Keratinocyte (primary cell): ENCODE measurements around the gene IP6K2. TPM values are rescaled to one million over a fixed set of nuclear protein-coding genes. Genes with fewer than 3 reads are reported as not detected.

Source experiments
- DNase-seq: peaks from one replicate; pipeline ENCODE4 v3.0.0-alpha.2; 2011; ENCODE audit warnings: low read depth, missing footprints, low spot score
- FAIRE-seq: peaks from 2 replicates; lab custom pipeline; 2011; peaks lifted over from hg19 to GRCh38; lab: Jason Lieb, UNC
- H2AFZ ChIP-seq: 2 replicates; pipeline ENCODE4 v1.6.0; 2012; ENCODE audit warnings: low read length, control low read depth, inconsistent platforms; ENCODE audit not compliant: control insufficient read depth
- H3K27ac ChIP-seq: 2 replicates; pipeline ENCODE4 v1.5.1; 2011; ENCODE audit warnings: low read length; ENCODE audit not compliant: control insufficient read depth, insufficient read depth
- H3K27me3 ChIP-seq: 3 replicates; pipeline ENCODE4 v1.6.0; 2011; ENCODE audit warnings: low read length; ENCODE audit not compliant: control insufficient read depth, insufficient read depth; ENCODE audit errors: extremely low read depth
- H3K36me3 ChIP-seq, 2 experiments: 2 replicates in 1 of 2; 3 replicates in 1 of 2; pipeline ENCODE4 v1.5.1; 2011; ENCODE audit warnings: low read length in 2 of 2, mild to moderate bottlenecking in 1 of 2; ENCODE audit not compliant: control insufficient read depth in 2 of 2, insufficient read depth in 2 of 2; ENCODE audit errors: extremely low read depth in 1 of 2
- H3K4me1 ChIP-seq: 3 replicates; pipeline ENCODE4 v1.5.1; 2011; ENCODE audit warnings: low read length; ENCODE audit not compliant: control insufficient read depth, insufficient read depth; ENCODE audit errors: extremely low read depth
- H3K4me2 ChIP-seq: 3 replicates; pipeline ENCODE4 v1.6.0; 2011; ENCODE audit warnings: low read depth, low read length; ENCODE audit not compliant: control insufficient read depth, insufficient read depth; ENCODE audit errors: extremely low read depth
- H3K4me3 ChIP-seq, 3 experiments: fragments of 200-600 bp in 1 of 3; sonication (generic) in 1 of 3; 2 replicates in 2 of 3; 3 replicates in 1 of 3; pipeline ENCODE4 v1.5.1; 2011 to 2016; ENCODE audit warnings: low read length in 3 of 3, mild to moderate bottlenecking in 3 of 3, control low read depth in 2 of 3, inconsistent platforms in 1 of 3, low read depth in 1 of 3, mixed read lengths in 1 of 3, mixed run types in 1 of 3, moderate library complexity in 1 of 3; ENCODE audit not compliant: control insufficient read depth in 2 of 3, insufficient read depth in 2 of 3; ENCODE audit errors: extremely low read depth in 1 of 3
- H3K79me2 ChIP-seq: 2 replicates; pipeline ENCODE4 v1.6.0; 2012; ENCODE audit warnings: low read length; ENCODE audit not compliant: control insufficient read depth, insufficient read depth
- H3K9ac ChIP-seq: 3 replicates; pipeline ENCODE4 v1.6.0; 2011; ENCODE audit warnings: low read length; ENCODE audit not compliant: control insufficient read depth, insufficient read depth; ENCODE audit errors: extremely low read depth
- H3K9me1 ChIP-seq: 3 replicates; pipeline ENCODE4 v1.6.0; 2011; ENCODE audit warnings: low read length; ENCODE audit not compliant: control insufficient read depth, insufficient read depth; ENCODE audit errors: extremely low read depth
- H3K9me3 ChIP-seq: 2 replicates; pipeline ENCODE4 v1.5.1; 2012; ENCODE audit warnings: low read depth, low read length; ENCODE audit not compliant: control insufficient read depth
- H4K20me1 ChIP-seq: 3 replicates; pipeline ENCODE4 v1.6.0; 2011; ENCODE audit warnings: low read length; ENCODE audit not compliant: control insufficient read depth, insufficient read depth; ENCODE audit errors: extremely low read depth
- CTCF ChIP-seq, 3 experiments: IDR thresholded peaks in 1 of 3; conservative IDR thresholded peaks in 1 of 3; optimal IDR thresholded peaks in 1 of 3; 2 replicates in 2 of 3; 3 replicates in 1 of 3; pipeline versions ENCODE3 to v1.5.1; 2011; ENCODE audit warnings: low read length in 3 of 3, mild to moderate bottlenecking in 3 of 3, moderate library complexity in 2 of 3, control low read depth in 1 of 3, inconsistent platforms in 1 of 3; ENCODE audit not compliant: insufficient read depth in 2 of 3; ENCODE audit errors: extremely low read depth in 1 of 3
- EZH2 ChIP-seq: IDR thresholded peaks from one replicate; pipeline ENCODE4 v1.6.1; 2012; ENCODE audit warnings: inconsistent platforms, mild to moderate bottlenecking, low read length, moderate library complexity
- dilution Hi-C: fragments of 300-500 bp; cut with MboI; formaldehyde crosslinking; loops from one replicate; pipeline ENCODE4 v1.7.0; 2020; ENCODE audit warnings: low sequenced_read_pairs; ENCODE audit not compliant: extremely low pct_ligation_motif_present
- polyA plus RNA-seq, 5 experiments: library from polyadenylated mRNA; depleted of rRNA in 3 of 5; stranded (reverse) in 3 of 5; stranded (forward) in 1 of 5; unstranded in 1 of 5; fragments of >200 nt; gene quantifications; 1 replicate in 1 of 5; 2 replicates in 3 of 5; 3 replicates in 1 of 5; pipeline versions ENCODE4 v1.2.1 to v1.2.3, GENCODE V29; 2011 to 2012; ENCODE audit warnings: missing spikeins in 2 of 5, low read depth in 1 of 5, low replicate concordance in 1 of 5

IP6K2 gene
- polyA plus RNA-seq, 1 donor (not counting 4 experiments of a cell fraction or from before 2014, with no cell fraction given) = 110 TPM

DNA sequence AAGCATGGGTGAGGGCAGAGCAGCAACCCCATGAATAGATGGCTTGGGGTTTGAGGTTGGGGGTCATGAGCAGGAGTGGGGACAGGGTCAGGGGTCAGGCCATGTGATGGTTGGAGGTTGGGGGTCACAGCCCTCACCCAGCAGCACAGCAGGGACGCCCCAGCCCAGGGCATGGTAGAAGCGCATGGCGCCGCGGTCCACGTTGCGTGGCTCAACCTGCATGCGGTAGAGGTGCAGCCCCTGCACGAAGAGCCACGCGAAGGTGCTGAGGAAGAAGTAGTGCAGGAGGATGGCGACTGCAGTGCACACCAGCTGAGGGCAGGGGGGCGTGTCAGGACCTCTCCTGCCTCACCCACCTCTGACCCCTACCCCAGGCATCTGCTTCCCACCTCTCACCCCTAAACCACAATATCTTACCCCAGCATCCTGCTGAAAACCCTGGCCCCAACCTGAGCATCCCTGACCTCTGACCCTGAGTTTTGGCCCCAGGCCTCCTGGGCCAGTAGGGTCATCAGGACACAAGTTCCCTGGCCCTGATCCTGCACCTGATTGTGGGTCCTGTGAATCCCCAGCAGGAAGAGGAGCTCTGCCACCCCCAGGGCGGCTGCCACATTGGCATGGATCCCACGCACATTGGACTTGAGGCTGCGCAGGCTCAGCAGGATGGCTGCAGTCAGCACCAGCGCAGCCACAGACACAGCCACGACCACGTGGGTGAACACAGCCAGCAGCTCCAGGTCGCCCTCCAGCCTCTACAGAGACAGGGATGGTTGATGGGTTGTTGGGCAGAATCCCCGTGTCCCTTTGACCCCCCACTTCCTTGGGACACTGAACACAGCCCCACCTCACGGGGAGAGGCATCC lies 71.9 kb downstream of the IP6K2 start:
- Histone ChIP-seq H3K79me2 (no peaks in the 10 kb centered on the region), H4K20me1 (no peaks in the 10 kb centered on the region), H3K4me3 (no peak overlapping the region), H2AFZ (no peak overlapping the region), H3K9me3 (no peaks in the 10 kb centered on the region), H3K4me1 (no peaks in the 10 kb centered on the region), H3K9ac (no peak overlapping the region), H3K27me3 (peaks cover 4% of the 10 kb centered on the region), H3K27ac (no peak overlapping the region), H3K36me3 (no peaks in the 10 kb centered on the region), H3K9me1 (no peaks in the 10 kb centered on the region), H3K4me2 (no peak overlapping the region)
- dilution Hi-C loops = no loop called here
- TF ChIP-seq CTCF (optimal IDR thresholded peaks at IDR 0.05 in 1 of 3, IDR thresholded peaks at IDR 0.05 in 1 of 3, conservative IDR thresholded peaks at IDR 0.05 in 1 of 3; ENCODE audit: extremely low read depth in 1 of 3, insufficient read depth in 2 of 3, low read length in 3 of 3) (no peak), EZH2 (no peak)
- FAIRE-seq = no peak
- no peak for DNase-seq

DNA sequence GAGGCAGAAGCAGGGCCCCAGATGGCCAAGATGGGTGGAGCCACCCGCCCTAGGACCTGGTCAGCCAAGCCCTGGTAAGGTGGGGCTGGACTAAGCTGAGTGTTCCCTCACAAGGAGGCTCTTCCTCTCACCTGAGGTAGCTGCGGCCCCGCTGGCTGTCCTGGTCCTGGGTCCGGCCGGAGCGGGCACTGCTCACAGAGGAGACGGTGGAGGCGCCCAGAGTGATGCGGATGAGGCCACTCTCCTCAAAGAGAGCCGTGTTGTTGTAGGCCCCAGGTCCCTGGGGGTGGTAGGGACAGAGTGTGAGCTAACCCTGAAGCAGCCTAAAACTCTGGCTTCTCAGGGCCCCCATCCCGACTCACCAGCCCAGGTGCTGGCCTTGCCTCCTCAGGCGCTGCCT lies 74.4 kb downstream of the IP6K2 start:
- H3K9me3 ChIP-seq = no peaks in the 10 kb centered on the region
- no peak for FAIRE-seq

More for the DNA sequence above, 74.4 kb downstream of the IP6K2 start:
- Histone ChIP-seq H3K4me1 (no peaks in the 10 kb centered on the region), H3K36me3 (no peaks in the 10 kb centered on the region), H3K9me1 (no peaks in the 10 kb centered on the region), H3K9ac (no peak overlapping the region), H3K27me3 (peaks cover 4% of the 10 kb centered on the region), H3K4me2 (no peak overlapping the region), H3K27ac (no peak overlapping the region), H3K4me3 (no peak overlapping the region), H3K79me2 (no peaks in the 10 kb centered on the region), H2AFZ (no peak overlapping the region), H4K20me1 (no peaks in the 10 kb centered on the region)
- no peak for DNase-seq
- no peak for TF ChIP-seq CTCF (optimal IDR thresholded peaks at IDR 0.05 in 1 of 3, IDR thresholded peaks at IDR 0.05 in 1 of 3, conservative IDR thresholded peaks at IDR 0.05 in 1 of 3; ENCODE audit: extremely low read depth in 1 of 3, insufficient read depth in 2 of 3, low read length in 3 of 3)
- TF ChIP-seq EZH2 = no peak
- dilution Hi-C loops = no loop called here
